Amniotic stem cell (primary cell): ENCODE data around the gene EPS8L3.
"Not testable (repeated sequence)": the region's sequence is repeated elsewhere in the genome, so short reads cannot be mapped to it uniquely, and the experiment has no call there.

Experiments used
- DNase-seq: peaks from one replicate; lab custom pipeline; 2025; lab: John Stamatoyannopoulos, UW

The EPS8L3 gene

DNA sequence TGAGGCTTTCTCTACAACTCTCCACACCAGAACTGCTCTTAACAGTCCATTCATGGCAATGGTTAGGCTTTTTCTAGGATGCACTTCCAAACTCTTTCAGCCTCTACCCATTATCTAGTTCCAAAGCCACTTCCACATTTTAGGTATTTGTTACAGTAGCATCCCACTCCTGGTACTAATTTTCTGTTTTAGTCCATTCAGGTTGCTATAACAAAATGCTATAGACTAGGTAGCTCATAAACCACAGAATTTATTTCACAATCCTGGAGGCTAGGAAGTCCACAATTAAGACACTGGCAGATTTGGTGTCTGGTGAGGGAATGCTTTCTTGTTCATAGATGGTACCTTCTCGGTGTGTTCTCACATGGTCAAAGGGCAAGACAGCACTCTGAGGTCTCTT lies 17.3 kb upstream of the EPS8L3 start:
- no peak for DNase-seq

DNA sequence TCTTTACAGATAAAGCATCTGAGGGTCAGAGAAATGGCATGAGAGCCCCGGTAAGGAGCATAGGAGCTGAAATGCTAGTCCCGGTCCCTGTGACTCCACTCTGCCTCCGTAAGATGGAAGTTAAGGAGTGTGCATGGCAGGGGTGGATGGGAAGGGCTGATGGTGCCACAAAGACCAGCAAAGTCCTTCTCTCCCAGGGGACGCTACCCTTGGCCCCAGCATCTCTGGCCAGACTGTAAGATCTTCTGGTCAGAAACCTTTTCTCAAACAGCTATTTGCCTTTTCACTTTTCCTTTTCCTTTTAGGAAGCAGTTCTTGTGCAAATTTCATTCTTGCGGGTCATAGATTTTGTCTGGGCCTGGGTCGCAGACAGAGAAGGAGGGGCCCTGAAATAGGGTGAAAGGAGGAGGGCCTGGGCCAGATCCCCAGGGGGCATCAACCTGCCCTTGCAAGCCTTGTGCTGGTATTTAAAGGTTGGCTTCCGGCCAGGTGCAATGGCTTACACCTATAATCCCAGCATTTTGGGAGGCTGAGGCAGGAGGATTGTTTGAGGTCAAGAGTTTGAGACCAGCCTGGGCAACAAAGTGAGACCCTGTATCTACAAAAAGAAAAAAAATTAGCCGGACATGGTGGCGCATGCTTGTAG lies 14.4 kb upstream of the EPS8L3 start:
- no peak for DNase-seq

- no peak for DNase-seq
Measured at GRCh38 chr1:109777436-109777835, 13.7 kb upstream of the EPS8L3 start.

DNA sequence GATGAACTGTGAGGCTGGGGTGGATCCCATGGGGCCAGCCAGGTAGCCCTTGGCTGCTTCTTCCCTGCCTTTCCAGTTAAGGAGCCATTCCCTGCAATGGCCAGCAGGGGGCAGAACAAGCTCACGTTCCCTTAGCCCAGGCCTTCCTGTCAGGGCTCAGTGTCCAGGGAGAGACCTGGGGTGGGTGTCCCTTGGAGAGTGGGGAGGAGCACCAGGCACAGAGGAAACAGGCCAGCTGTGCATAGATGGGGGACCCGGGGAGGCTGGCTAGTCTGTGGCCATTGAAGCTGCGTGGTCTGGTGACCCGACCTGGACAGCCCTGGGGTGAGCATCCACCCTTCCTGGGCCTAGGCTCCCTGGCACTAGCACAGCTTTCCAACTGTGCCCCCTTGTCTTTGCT lies 13.2 kb upstream of the EPS8L3 start:
- DNase-seq, result peak; percentile 45

DNA sequence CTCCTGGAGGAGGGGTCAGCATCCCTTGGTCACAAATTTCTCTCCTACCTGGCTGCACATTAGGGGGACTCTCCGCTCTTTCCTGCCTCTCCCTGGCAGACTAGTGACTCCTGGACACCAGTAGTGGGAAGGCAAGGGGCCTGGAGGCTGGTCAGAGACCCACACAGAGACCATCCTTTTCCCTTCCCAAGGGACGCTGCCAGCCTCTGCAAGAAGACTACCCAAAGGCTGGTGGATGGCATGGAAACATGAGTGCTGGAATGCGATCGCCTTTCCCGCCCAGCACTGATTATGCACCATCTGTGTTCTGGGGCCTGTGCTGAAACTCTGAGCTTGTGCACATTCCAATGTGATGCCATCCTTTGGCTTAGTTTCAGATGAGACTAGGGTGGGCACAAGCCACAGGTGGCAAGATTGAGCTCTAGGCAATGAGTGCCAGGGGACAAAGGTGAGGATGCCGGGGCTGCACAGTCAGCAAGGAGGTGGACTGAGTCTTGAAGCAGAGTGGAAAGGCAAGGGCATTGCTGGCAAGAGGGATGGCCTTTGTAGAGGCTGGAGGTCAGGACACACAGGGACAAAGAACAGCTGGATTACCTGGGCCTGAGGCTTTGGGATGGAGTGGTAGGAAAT lies 12.6 kb upstream of the EPS8L3 start:
- DNase-seq, result no peak

DNA sequence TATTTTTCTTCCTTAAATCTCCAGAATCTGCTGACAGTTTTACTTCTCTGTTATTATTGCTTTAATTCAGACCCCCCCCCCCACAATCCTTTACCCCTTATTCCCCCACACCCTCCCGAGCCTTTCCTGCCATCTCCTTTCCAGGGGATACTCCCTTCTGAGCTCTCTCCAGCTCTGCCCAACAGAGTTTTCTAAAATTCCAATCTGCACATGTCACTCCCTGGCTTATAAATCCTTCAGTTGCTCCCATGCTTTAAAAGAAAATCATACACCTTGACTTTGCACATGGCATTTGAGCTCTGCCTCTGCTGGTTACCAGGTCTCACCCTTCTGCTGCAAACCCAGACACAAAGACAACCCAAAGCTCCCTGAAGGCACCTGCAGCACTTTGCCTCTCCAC lies 11.7 kb upstream of the EPS8L3 start:
- DNase-seq, result no peak

GRCh38 chr1:109773900-109774485 lies 10.3 kb upstream of the EPS8L3 start:
- no peak for DNase-seq

DNA sequence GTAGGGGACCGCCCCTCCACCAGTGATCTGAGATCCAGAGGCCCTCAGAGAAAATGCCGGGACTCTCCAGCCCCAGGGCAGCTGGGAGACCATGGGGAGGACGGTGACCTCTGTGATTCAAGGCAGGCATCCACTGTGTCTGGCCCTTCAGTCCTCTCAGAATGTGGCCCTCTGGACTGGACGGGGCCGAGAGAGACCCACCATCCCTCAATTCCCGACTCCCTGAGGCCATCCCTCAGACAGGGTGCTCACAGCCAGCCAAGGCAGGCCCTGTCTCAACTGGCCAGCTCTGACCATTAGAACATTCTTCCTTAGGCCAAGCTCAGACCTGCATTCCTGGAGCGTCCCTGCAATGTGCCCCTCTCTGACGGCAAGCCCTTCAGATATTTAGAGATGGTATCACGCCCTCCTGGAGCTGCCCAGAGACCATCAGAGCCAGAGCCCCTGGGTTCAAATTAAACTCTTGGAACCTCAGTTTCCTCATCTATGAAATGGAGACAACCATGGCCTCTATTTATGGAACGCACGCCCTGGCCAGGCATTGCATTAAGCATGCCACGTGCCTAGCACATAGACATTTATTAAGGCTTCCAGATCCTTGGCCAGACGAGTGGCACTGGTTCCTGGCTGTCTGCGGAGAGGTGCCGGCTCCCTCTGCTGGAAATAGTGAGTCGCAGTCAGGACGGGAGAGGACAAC lies 9.6 kb upstream of the EPS8L3 start:
- DNase-seq, result peak; percentile 74

GRCh38 chr1:109772658-109773202 lies 9.0 kb upstream of the EPS8L3 start:
- DNase-seq, result no peak

GRCh38 chr1:109771712-109772657 lies 8.3 kb upstream of the EPS8L3 start:
- no peak for DNase-seq

DNA sequence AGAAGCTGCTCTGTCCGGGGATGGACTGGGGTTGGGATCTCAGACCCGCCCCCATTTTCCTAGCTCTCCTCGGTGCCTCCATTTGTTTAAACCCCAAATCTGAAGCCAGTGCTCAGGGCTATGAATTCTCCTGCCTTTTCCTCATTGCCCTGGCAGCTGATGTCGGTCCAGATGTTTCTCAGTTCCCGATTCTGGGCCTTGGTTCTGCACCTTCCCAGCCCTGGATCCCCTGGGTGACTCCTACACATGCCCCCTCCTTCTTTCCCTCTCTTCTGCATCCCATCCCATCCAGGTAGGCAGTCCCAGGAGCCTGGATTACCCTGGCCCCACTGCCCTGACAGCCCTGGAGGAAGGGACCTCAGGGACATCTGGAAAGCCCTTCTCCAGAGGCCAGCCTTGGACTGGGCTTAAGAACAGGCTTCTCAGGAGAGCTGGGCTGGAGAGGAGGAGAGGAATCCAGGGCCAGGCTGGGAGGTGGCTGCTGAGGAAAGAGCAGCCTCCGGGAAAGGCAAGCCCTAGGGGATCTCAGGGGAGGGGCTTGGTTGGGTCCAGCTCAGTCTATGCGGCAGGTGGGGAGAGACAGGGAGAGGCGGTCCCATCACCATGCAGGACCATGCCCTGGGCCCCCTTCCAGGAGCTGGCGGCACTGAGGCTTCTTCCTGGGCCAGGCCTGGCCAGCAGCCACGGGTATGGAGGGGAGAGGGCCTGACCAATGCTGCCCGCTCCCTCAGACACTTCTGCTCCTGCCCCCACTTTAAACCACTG lies 6.8 kb upstream of the EPS8L3 start:
- no peak for DNase-seq

DNA sequence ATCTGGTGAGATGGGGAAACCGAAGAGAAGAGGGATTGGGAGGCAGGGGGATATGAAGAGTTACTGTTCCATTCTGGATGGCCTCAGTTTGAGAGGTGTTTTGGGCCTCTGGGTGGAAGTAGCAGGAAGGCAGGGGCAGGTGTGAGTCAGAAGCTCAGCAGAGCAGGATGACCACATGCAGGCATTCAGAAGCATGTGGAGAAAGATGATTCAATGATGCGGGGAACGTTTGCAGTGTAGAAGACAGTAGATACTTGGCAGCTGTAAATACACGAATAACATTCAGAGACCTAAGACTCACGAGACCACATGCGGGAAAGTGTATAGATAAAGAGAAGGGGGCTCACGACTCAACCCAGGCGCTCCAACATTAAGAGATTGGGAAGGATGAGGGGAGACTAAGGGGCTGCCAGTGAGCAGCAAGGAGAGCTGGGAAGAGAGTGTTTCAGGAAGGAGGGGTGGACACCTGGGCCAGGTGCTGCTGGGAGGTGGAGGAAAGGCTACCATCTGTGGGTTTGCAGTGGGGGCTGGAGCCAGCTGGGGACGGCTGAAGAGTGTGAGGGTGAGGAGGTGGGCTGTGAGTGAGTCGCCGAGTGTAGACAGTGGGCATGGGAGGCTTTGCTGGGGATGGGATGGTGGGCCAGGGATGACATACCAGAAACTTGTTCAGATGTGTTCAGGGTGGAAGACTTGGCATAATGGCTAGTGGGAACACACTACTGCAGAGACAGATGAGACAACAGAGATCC lies 5.8 kb upstream of the EPS8L3 start:
- peak; percentile 47 for DNase-seq

DNA sequence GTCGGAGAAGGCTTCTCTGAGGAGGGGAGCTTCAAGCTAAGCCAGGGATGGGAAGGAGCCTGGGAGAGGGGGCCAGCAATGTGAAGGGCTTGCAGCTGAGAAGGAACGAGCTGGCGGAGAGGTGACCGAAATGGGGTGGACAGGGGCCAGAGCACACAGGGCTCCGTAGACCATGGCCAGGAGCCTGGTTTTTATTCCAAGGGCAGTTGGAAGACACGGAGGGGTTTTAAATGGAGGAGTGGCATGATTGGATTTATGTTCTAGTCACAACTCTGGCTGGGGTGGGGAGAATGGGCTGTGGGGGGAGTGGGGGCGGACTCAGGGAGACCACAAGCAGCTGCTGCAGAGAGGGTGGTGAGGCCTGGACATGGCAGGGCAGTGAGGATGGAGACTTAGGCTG lies 5.1 kb upstream of the EPS8L3 start:
- DNase-seq, result no peak

DNA sequence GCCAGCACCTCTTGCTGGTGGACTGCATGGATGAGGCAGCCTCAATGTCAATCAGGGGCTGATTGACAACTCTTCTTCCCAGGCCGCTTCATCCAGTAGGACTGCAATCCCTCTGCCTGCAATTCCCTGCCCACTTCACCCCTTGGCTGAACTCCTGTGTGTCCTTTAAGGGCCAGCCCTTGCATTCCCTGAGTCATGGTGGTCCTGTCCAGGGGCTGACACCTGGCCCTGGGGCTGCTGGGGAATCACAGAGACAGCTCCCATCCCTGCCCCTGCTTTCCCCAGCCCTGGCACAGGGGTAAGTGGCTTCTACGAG lies 4.6 kb upstream of the EPS8L3 start:
- DNase-seq, result no peak

DNA sequence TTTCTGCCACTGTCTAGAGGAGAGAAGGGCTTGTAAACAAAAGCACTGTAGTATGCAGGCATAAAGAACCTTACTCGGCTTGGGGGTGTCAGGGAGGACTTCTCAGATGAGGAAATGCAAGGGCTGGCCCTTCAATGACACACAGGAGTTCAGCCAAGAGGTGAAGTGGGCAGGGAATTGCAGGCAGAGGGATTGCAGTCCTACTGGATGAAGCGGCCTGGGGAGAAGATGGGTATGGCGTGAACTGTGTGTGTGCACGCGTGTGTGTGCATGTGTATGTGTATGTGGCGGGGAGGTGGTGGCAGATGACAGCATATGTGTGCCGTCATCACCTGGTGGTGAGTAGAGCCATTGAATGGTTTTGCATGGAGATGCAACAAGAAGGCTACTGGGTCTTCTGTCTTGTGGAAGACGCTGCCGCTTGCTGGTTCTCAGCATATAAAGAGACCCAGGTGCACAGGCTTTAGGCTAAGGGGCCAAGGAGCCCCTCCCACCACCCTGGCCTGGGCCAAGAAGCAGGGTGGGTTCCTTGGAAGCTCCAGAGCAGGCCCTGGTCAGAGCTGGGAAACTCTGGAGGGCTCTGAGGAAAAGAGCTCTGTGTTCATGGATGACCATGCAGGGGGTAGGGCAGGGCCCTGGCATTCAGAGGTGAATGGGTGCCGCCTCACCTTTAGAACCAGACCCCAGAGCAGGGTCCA lies 4.1 kb upstream of the EPS8L3 start:
- DNase-seq, result no peak

DNA sequence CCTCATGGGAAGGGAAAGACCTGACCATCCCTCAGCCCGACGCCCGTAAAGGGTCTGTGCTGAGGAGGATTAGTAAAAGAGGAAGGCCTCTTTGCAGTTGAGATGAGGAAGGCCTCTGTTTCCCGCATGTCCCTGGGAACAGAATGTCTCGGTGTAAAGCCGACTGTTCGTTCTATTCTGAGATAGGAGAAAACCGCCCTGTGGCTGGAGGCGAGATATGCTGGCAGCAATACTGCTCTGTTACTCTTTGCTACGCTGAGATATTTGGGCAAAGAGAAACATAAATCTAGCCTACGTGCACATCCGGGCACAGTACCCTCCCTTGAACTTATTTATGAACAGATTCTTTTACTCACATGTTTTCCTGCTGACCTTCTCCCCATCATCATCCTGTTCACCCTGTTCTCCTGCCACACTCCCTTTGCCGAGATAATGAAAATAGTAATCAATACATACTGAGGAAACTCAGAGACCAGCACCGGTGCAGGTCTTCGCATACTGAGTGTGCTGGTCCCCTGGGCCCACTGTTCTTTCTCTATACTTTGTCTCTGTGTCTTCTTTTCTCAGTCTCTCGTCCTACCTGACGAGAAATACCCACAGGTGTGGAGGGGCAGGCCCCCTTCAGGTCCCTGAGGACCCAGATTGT lies 3.4 kb upstream of the EPS8L3 start:
- DNase-seq, result not testable (repeated sequence)

- DNase-seq, result no peak
Measured at GRCh38 chr1:109765896-109766615, 2.3 kb upstream of the EPS8L3 start.

GRCh38 chr1:109765483-109765815 lies 1.7 kb upstream of the EPS8L3 start:
- no peak for DNase-seq
